Lung microvascular endothelial cell (primary cell): ENCODE data around the gene SPTBN1. TPM values are rescaled to one million over a fixed set of nuclear protein-coding genes. Genes with fewer than 3 reads are reported as not detected.

Experiments used
- DNase-seq, 2 donors: peaks; one replicate each; pipeline versions ENCODE4 v3.0.0 to v3.0.0-alpha.2; 2010; ENCODE audit warnings: low read depth in 2 of 2
- total RNA-seq: library from RNA; depleted of rRNA; stranded (reverse); fragments of >200 nt; gene quantifications from 2 replicates; pipeline ENCODE4 v1.2.1, GENCODE V29; 2014

The SPTBN1 gene
- total RNA-seq, 1 donor from 2014 or later = 652 TPM

DNA sequence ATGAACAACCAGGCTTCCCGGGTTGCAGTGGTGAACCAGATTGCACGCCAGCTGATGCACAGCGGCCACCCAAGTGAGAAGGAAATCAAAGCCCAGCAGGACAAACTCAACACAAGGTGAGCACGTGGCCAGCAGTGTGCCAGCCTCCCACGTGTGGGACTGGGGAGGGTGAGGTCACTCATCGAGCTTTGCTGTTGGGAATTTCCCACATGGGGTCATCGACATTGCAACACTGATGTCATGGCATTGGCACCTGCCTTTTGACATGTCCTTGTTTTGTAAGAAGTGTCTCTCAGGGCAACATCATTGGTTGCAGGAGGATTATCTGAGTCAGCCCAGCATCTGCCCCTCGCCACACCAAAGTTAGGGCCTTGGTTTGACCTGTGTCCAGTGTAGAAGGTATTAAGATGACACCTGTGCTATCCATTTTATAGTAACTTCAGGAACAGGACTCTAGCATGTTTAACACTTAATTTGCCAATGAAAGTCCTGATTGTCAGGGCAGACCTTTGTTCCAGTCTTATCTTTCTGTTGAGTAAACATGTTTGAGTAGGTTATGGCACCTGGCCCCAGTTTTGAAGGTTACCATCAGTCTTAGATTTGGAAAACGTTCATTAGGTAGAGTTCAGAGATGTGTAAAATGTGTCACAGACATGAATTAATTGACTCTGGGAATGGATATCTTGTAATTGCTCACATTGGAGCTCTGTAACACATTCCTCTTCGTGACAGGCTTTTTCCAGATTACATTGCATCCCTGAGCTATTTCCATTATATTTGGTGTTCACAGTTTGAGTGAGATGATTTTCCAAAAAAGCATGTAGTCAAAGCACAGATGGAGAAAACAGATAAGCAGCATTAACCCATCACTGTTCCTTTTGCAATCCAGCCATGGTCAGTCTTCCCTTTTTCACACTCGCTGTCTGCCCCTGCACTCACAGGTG, 174.1 kb downstream of the SPTBN1 start:
- peak; percentile 77 to 90 for DNase-seq

DNA sequence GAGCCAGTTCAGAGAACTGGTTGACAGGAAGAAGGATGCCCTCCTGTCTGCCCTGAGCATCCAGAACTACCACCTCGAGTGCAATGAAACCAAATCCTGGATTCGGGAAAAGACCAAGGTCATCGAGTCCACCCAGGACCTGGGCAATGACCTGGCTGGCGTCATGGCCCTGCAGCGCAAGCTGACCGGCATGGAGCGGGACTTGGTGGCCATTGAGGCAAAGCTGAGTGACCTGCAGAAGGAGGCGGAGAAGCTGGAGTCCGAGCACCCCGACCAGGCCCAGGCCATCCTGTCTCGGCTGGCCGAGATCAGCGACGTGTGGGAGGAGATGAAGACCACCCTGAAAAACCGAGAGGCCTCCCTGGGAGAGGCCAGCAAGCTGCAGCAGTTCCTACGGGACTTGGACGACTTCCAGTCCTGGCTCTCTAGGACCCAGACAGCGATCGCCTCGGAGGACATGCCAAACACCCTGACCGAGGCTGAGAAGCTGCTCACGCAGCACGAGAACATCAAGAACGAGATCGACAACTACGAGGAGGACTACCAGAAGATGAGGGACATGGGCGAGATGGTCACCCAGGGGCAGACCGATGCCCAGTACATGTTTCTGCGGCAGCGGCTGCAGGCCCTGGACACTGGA, 174.9 kb downstream of the SPTBN1 start:
- DNase-seq = no peak

DNA sequence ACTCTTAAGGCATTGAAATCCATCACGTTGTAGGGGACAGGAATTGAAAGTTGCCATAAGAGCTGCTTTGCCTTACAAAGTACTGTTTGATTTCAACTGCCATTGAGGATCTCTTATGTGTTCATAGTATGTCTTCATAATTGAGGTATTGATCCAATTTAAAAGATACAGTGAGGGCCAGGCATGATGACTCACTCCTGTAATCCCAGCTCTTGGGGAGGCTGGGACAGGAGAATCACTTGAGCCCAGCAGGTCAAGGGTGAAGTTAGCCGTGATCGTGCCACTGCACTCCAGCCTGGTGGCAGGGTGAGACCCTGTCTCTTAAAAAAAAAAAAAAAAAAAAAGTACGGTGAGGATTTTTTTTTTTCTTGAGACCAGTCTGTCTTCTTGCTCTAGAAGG, 175.6 kb downstream of the SPTBN1 start:
- no peak for DNase-seq

DNA sequence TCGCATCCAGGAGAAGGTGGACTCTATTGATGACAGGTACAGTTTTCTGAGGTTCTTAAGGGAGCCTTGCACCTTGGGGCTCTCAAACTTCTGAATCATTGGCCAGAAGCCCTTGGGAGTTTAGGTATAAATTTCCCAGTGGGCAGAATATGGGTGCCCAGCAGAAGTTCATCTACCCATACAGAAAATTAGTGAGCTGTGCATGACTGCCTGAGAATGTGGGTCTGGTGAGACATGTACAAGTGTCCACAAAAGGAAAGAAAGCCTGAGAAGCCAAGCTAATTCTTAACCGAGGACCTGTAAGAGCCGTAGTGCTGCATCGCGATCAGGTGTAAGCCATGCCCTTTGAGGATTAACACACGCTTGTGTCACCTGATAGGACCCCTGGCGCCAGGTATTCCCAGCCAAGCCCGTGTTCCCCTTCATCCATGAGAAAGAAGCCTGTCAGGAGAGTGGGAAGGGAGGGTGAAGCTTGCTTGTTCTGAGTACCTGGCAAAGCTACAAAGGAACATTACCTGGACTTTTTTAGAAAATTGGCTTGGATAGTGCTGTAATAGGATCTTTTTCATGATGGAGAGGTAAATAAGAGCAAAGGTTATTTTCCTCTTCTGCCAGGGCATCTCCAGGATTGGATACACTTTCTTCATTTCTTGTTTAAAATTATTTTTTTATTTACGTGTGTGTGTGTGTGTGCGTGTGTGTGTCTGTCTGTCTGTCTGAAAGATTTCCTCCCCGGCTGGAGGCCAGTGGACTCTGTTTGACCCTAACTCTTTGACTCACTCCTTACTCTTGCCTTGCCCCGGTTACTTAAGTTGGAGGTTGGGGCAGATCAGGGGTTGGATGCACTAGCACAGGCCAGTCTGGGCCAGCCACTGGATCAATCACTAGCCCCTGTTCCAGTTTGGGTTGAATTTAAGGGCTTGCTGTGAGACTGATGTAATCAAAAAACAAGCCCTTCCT, 176.9 kb downstream of the SPTBN1 start:
- peak in 1 of 2 donors; percentile 95 for DNase-seq

DNA sequence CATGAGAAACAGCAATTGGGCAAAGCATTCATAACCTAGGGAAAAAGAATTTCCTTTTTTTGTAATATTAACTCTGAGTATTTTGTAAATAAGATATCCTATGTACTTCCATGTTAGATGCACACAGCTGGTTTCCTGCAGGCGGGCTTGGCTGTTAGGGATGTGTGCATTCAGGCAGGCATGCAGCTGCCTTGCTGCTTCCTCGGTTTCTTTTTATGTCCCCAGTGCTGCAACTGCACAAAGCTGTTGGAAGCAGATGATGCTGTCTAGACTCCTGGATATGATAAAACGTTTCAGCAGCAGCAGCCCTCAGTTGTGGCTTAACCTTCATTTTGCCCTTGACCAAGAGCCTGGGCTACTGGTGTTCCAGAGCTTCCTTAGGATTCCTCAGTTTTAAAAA, 177.9 kb downstream of the SPTBN1 start:
- DNase-seq = no peak

DNA sequence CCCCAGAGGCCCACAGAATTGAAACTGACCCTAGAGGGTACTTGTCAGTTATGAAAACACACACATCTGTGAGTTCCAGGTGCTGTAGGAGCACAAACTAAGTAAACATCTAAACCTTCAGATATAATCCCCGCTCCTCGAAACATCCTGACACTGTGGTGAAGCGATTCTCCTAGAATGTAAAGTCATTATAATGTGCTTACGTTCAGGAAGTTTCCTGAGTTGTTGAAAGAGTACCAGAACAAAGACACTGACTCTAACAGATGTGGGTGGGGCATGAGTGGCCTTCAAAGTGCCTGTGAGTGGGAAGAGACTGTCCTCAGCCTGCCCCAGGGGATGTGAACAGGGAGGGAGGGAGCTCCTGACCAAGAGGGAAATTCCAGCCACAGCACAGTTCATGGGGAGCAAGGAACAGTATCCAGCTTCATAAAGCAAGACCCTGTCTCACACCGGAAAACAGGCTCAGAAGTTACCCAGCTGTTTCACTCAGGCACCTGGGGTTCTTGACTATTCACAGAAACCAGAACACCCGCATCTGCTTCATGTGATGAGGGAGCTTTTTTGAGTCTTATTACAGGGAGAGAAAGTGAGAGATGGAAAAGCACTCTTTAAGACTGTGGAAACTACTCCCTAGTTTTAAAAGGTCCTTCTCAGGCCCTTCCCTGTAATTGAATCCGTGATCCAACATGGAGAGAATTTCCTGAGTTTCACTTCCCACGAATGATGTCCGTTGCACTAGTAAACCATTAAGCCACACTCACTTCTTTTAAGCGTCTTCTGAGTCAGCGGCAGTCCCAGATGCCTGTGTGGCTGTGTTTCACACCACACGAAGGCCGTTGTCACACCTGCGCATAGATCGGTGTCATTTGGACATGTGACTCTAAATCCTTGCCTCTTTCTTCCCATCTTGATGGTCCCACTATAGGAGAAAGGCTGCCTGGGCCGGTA, 178.7 kb downstream of the SPTBN1 start:
- peak; percentile 77 to 99 for DNase-seq

DNA sequence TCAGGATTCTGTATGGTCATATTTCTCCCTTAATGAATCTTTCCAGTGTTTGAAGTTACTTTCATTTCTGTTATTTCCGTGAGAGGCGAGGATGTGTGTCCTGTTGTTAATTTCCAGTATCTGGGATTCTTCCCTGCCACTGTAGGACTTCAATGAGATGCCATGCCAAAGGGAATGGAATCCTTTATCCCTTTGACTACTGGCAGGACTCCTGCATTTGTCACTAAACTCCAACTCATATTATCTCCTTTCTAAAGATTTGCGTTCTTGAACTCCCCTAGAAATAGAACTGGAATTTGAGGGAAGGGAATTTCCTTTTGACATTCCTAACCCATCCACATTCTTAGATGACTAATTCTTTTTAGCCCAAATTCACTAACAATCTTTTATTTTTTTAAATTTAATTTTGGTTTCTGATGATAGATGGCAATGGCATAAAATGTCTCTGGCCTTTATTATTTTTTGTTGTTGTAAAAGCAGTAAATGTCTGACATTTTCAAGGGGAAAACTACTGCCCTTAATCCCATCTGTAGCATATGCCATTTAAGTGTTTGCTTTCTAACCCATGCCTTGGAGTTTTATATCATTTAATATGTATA, 179.5 kb downstream of the SPTBN1 start:
- peak; percentile 35 to 48 for DNase-seq

DNA sequence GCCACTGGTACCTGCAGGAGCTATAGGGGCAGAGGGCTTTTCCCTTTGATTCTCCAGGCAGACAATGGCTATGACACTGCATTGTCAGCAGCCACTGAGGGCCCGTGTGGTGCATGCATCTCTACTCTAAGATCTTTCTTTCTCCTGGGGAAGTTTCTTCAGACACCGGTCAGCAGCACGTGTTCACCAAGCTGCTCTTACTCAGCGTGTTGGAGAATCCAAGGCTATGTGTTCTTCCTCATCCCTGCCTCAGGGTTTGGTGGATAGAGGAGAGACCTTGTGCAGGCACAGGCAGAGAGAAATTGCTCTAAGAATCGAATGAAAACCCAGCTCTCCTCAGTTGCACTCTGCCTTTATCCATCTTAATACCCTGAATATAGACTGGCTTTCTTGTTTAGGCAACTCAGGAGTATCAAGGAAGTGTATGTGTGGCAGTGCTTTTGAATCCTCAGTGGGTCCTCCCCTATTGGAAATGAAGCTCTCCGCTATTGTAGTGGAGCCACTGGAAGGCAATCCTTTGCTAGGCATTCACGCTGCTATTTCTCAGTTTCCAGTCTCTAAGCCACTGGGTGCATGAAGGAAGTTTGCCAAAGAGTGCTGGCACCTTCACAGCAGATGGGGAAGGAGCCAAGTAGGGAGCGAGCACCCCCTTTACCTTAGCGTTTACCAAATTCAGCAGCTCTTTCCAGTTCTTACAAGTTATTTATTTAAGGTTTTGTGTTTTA, 180.4 kb downstream of the SPTBN1 start:
- DNase-seq = peak in 1 of 2 donors; percentile 33

DNA sequence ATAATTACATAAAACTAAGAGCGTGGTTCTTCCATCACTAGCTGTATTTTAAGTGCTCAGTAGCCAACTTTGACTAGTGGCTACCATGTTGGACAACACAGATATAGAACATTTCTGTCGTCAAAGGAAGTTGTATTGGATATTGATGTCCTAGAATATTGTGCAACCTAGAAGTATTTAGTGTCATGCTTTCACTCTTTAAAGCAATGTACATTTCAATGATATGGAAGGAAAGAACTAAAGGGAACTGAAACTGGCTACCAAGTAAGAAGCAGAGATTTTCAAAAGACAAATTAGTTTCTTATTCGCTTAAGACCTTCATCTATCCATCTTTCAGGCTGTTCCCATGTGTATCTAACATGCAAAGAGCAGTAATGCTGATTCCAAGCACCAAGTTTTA, 182.0 kb downstream of the SPTBN1 start:
- DNase-seq = no peak

DNA sequence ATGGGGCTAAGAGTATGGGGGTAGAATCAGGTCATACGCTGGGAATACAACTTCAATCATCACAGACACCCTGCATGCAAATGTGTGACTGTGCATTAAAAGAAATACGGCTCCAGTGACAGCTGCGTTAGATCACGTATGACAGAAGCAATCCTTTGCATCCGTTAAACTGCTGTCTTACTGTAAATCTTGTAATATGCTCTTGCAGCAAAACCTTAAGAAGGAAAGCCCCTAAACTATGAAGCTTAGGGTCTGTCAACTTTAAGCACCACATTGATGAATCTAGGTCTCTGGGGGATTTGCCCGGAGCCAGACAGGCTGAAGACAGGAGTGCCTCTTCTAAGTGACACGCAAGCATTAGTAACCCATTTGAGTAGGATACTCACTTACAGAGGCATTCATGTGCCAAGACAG, 182.7 kb downstream of the SPTBN1 start:
- no peak for DNase-seq

DNA sequence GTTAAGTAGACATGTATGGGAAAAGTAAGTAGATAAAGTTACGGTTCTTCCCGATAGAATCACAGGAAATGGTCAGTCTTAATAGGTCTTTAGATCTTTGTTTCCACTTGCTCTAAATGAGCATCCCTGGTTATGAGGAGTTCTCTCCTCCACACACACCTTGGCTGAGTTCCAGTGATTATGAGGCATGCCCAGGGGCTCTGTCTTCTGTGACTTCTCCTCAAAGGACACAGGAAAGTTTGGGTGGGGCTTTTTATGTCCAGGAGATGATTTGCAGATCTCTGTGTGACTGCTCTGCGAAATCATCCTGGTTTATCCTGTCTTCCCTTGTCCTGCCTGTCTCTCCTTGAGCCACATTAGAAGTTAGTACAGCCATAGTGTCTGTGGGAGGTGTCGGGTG, 183.5 kb downstream of the SPTBN1 start:
- peak in 1 of 2 donors; percentile 65 for DNase-seq

DNA sequence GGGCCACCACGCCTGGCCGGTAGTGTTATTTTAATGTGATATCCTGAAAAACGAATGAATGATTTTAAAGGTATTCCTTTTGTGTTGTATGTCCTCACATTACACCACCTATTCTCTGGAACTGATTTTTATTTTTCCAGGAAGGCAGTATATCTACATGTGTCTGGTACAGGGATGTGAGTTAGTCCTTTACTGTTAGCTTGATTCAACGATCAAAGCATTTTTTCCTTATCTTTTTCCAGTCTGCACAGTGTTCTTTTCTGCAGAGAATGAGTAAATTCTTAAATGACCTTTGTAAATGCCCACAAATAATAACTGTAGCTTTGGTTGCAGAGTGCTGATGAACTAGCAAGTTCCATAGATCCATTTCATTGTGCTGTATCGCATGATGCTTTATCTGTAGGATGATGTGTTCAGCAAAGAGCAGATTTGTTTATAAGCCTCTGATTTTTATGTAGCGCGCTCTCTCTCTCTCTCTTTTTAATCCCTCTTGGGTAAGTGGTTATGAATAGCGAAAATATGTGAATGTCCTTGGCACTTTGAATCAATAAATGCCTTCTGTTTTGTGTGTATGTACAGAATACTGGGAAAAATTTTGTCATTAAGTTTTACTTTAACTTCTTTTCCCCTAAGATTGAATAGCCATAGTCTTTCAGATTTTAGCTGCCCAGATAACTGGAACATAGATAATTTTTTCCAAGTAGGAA, 184.9 kb downstream of the SPTBN1 start:
- no peak for DNase-seq

DNA sequence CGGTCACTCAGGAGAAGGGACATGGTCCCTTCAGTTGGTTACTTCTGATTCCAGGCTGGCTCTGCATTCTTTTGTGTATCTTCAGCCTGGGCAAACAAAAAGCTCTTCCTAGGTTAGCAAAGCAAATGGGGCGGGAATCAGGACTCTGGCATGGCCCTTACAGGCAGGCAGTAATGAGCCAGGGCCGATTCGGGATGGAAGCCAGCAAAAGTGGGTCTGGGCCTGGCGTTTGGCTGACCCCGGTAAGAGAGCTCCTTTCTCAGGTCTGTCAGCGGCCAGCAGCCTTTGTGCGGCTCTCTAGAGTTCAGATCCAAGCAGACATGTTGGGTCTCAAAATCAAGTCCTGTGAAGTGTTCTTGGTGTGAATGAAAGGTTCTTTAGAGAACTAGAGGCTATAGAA, 185.9 kb downstream of the SPTBN1 start:
- DNase-seq = no peak

DNA sequence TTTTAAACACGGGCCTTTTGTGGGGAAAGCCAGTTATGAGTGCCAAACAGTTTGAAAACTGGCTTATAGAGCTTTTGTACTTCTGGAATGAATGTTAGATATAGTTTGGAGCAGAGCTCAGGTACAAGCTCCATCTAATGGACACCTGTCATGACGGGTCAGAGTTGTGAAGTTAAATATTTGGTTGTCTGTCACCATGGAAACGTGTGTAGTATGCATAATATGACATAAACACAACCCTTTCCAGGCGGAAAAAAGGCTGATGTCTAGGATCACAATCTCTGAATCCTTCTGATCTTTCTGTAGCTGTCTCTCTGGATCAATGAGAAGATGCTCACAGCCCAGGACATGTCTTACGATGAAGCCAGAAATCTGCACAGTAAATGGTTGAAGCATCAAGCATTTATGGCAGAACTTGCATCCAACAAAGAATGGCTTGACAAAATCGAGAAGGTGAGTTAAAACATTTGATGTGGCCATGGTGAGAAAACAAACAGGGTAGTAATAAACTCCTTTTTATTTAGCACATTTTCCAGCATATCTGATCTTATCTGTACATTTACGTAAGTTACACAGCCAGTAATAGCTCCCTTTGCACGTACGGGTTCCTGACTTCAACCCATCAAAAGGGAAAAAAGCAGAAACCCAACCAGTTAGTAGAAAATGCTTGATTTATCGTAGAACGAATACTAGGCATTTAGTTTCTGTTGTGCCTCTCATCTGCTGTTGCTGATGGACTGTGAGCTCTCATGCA, 186.7 kb downstream of the SPTBN1 start:
- DNase-seq = peak in 1 of 2 donors; percentile 62

DNA sequence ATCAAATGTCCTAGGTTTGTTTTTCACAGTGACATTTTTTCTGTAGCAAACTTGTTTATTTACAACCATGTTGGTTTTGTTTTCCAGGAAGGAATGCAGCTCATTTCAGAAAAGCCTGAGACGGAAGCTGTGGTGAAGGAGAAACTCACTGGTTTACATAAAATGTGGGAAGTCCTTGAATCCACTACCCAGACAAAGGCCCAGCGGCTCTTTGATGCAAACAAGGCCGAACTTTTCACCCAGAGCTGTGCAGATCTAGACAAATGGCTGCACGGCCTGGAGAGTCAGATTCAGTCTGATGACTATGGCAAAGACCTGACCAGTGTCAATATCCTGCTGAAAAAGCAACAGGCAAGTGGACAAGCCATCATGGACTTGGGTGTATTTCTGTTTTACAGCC, 188.1 kb downstream of the SPTBN1 start:
- DNase-seq = no peak

DNA sequence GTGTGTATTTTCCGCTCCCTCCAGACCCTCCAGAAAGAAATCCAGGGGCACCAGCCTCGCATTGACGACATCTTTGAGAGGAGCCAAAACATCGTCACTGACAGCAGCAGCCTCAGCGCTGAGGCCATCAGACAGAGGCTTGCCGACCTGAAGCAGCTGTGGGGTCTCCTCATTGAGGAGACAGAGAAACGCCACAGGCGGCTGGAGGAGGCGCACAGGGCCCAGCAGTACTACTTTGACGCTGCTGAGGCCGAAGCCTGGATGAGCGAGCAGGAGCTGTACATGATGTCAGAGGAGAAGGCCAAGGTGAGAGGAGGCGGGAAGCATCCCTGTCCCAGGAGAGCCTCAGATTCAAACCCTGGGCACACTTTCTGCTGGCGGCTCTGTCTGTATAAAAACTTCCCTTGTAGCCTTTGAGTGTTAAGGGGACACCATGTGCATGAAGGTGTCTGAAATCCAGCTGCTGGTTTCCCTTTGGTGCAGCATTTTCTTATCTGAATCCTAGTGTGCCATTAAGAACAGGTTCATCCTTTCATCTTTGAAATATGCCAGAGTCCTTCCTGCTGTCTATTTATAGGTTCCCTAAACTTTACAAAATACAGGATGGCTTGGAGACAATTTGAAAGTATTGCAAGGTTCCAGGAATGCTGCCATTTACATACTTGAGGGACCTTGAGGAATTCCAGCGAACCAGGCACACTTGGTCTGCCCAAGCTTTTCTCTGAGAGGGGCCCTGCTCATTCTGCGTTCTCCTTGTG, 190.2 kb downstream of the SPTBN1 start:
- no peak for DNase-seq

DNA sequence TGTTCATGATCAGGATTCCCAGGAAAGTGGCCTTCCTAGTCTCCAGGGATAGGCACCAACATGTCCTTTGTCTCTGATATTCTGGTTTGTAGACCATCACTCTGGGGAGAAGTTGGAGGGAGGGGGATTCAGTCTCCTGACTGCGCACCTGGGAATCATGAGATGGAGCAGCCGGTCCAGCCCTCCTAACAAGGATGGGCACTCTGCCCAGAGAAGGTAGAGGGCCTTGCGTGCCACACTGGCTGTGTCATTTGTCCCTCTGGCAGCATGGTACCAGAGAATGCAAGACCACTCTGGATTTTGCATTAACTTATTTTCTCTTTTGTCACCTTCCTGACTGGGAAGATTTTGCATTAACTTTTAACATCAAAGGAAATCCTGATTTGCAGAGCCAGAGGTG, 192.1 kb downstream of the SPTBN1 start:
- DNase-seq = no peak
